CD1c-positive myeloid dendritic cell (primary cell): ENCODE measurements around the gene MPI.
A peak's percentile ranks its signal among the peaks of the same experiment; 100 is the strongest.
"Not testable (repeated sequence)": the region's sequence is repeated elsewhere in the genome, so short reads cannot be mapped to it uniquely, and the experiment has no call there.

Experiments
- DNase-seq: peaks from one replicate; pipeline ENCODE4 v3.0.0-alpha.2; 2016; ENCODE audit errors: extremely low spot score

MPI gene

DNA sequence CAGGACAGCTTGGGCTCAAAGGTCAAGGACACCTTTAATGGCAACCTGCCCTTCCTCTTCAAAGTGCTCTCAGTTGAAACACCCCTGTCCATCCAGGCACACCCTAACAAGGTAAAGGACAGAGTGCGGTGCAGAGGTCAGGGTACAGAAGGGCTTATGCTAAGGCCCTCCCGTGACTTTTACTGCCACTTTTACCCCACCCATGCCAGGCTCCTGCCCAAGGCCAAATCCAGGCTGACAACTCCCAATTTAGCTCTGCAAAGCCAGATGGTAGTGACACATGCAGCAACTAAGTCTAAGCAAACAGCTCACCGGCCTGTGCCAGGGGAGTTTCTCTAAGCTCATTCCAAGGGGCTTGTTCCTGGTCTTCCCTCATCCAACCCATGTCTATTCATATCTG, 1.6 kb downstream of the MPI start:
- no peak for DNase-seq

DNA sequence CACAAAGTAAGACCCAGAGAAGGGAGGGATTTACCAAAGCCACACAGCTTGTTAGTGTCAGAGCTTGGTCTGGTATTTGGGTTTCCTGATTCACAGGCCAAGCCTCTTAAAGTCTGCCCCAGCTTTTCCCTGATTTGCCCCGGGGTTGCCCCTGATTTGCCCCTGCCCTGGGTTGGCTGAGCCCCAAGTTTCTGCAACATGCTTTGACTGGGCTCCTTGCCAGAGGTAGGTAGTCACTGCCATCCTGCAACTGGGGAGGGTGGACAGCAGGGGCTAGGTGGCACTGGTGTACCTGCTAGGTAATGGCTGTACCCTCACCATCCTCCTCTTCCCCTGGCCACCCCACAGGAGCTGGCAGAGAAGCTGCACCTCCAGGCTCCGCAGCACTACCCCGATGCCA, 2.5 kb downstream of the MPI start:
- no peak for DNase-seq

DNA sequence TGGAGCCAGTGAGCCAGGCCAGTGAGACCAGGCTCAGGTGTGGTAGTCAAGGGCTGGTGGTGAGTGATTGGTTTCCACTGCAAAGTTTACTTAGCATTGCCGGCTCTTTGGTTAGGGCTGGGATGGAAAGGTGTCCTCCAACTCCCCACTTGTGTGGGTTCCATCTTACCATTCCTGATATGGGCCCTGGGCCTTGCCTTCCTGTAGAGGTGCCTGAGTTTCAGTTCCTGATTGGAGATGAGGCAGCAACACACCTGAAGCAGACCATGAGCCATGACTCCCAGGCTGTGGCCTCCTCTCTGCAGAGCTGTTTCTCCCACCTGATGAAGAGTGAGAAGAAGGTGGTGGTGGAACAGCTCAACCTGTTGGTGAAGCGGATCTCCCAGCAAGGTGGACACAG, 3.1 kb downstream of the MPI start:
- DNase-seq: no peak

DNA sequence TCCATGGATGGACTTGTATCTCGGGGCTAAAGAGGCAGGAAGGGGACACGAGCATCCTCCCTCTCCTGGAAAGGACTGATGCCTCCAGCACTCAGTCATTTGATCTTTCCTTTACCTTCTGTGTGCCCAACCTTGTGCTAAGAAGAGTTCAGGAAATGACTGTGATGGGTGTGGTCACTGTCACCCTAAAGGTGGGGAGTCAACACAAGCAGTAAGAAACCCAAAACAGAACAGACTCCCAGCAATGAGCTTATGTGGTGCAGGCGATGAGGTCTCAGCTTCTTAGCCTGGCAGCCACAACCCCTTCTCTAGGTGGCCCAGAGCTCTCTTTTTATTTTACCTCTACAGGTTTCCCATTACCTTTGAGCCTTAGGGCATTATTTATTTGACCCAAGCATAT, 3.8 kb downstream of the MPI start:
- DNase-seq: no peak

DNA sequence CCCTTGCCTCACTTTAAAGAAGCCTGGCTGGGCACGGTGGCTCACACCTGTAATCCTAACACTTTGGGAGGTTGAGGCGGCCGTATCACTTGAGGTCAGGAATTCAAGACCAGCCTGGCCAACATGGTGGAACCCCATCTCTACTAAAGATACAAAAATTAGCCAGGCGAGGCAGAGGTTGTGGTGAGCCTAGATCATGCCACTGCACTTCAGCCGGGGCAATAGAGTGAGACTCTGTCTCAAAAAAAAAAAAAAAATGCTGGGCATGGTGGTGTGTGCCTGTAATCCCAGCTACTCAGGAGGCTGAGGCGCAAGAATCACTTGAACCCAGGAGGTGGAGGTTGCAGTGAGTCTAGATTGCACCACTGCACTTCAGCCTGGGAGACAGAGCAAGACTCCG, 4.5 kb downstream of the MPI start:
- DNase-seq: not testable (repeated sequence)

DNA sequence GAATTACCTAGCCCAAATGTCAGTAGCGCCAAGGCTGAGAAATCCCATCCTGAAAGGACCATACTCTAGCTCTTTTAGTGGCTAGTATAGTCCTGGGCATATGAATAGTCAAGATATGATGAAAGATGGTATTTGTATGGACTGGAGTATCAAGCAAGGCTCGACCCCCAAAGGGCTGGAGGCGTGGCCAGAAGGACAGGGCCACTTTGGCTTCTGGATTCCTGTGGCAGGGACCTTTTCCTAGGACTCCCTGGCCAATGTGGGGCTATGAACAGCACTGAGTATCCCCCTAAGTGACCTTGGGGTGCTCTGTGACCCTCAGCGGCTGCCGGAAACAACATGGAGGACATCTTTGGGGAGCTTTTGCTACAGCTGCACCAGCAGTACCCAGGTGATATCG, 6.0 kb downstream of the MPI start:
- DNase-seq: no peak

DNA sequence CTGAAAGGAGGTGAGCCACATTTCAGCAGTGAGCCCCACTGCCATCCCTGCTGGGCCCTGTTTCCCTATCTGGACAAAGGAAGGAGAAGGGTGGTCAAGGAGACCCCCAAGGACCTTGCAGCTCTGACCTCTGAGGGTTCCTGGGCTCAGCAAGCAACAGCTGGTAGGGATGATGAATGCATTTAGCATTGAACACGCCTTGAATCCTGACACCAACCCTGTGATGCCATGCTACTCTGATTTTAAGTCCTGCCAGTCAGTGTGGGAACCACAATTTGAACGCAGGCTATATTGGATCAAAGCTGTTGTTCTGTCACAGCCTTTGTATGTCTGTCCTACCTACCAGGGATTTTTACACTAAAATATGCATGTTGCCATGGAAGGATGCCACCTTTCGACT, 6.5 kb downstream of the MPI start:
- DNase-seq: no peak

DNA sequence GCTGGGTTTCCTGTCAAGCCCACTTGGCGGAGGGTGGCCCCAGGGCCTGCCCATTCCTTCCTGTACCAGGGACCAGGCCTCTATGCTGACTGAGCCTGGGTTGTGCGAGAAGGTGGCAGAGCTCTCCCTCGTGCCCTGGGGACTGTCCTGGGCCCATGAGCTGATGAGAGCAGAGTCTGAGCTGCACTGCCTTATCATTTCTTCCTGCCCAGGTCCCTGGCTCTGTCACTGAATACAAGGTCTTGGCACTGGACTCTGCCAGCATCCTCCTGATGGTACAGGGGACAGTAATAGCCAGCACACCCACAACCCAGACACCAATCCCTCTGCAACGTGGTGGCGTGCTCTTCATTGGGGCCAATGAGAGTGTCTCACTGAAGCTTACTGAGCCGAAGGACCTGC, 7.5 kb downstream of the MPI start:
- DNase-seq: no peak

DNA sequence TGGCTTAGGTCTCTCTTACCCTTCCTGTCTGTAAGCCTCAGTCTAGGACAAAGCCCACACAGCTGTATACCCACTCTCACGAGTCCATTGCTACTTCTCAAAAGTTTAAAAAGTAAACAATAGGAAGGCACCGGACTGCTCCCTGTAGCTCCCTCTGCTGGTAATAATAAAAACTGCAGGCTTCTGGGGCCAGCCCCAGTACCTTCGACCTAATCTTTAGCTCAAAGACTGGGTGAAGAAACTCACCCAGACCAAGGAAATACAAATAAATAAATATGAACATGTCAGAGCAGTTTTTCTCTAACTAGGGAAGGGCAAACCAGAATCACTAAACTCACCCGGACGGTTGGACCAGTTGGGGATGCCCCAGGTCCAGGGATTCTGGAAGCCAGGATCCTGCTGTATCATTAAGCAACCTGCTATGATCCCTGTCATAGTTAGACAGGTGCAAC, 11.8 kb downstream of the MPI start:
- peak; percentile 85 for DNase-seq

DNA sequence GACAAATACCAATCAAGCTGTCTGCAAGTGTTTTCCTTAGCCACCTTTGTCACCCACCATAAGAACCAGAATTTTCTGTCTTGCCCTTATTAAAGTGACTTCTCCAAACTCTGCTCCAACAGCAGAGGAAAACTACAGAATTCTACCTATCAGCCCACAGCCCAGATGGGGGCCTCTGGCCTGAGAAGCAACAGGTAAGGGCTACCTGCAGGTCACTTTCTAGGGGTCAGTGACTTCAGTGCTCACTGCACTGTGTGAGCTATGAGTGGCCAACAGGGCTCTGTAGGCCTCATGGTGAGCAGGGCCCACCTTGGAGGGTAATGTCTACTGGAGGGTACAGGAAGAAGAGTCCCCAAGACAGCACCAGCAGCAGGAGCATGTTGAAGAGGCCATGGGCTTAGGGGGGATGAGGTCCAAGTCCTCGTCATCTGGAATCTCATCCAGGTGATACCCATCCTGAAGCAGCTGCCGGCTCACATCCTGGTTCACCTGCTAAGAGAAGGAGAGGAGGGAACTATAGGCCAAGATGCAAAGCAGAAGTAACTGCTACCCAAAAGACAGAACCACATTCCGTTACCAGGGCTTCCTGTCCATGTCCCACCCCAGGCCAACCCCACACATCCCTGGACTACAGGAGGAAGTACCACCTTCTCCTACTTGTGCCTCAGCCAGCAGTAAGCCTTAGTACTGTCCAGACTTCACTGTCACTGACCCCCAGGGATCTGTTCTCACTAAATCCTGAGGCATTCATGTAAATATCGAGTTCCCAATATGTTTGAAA, 12.6 kb downstream of the MPI start:
- peak; percentile 19 for DNase-seq

DNA sequence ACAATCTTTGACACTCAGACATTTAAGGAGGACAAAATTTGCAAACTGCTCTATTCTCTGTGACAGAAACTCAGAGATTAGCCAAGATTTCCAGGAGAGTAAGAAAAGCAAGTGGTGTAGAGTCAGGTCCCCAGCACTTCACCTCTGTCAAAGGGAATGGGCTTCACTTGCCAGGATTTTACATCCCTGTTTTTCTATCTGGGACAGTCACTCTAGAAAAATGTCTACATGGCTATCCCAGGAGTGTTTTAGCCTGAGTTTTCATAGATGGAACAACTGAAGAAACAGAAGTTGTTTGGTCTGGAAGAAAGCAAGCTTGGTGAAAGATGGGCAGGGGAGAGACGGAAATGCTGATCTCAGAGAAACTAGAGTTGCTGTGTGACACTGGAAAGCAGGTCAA, 13.8 kb downstream of the MPI start:
- no peak for DNase-seq

DNA sequence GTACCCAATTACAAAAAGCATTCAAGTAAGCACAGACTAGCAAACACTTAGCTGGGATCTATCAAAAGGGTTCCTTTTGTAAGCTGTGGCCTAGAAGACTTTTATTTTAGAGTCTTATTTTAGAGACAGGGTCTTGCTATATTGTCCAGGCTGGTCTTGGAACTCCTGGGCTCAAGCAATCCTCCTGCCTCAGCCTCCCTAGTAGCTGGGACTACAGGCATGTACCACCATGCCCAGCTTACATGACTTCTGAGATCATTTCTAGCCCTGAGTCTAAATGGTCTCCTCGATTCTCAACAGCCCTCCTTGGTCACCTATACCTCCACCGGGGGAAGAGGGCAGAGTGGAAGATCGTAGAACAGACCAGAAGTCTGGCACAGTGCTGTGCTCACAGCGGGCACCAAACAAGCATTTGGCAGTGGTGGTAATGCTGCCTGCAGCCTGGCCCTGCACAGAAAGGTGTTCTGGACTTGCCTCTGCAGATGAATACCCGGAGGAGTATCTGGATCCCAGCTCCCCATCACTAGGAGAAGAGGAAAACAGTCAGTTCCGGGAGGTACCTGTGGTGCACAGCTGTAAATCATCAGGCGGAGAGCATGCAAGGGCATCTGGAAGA, 14.5 kb downstream of the MPI start:
- DNase-seq: no peak

DNA sequence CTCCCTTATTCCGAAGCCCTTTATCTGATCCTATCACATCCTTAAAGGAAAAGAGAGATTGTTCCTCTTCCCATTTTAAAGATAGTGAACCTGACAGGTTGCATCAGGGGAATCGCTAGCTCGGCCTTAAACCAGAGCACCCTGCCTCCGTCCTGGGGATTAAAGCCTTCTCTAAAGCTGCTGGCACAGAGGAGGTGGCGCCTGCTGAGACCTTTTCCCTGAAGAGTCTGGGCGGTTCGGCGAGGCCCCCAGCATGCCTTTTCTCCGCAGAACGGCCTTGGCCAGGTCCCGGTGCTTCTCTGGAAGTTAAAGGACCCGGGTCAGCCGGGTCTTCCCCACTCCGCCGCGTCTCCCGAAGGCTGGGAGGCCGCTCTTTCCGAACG, 16.2 kb downstream of the MPI start:
- peak; percentile 33 for DNase-seq

DNA sequence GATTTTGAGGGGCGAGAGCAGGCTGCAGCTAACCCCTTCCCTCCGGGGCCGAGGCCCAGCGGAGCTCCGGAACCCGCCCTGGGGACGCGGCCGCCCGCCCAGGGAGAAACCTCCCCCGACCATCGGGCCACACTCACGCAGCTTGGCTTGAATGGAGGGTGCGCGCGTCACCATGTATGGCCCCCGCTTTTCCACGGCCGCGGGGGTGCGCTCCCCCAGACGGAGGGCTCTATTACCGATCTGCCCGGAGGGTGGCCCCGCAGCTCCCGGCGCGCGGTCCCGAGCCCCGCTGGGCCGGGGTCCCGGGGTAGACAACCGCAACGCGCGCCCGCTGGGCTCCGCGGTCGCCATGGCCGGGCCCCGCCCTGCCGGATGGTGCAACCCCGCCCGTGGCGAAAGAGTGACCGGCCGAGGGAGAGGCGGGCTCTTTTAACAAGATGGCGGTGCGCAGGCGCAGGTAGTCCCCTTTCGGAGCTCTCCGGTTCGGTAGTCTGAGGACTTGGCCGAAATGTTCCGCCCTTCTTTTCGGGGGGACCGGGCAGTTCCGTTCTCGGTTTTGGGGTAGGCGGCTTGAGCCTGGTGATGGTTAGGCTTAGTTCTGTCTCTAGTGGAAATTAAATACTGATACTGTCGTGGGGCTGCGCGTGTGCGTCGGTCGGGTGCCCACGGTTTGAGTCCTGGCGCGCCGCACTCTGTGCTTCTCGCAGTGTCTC, 16.8 kb downstream of the MPI start, which contains the start of gene FAM219B:
Gene FAM219B, minus strand, starts transcription at position 402 of the 713 bp plus-strand sequence. Its CDS starts 51 bp downstream, at position 351.
- DNase-seq: peak; percentile 96

DNA sequence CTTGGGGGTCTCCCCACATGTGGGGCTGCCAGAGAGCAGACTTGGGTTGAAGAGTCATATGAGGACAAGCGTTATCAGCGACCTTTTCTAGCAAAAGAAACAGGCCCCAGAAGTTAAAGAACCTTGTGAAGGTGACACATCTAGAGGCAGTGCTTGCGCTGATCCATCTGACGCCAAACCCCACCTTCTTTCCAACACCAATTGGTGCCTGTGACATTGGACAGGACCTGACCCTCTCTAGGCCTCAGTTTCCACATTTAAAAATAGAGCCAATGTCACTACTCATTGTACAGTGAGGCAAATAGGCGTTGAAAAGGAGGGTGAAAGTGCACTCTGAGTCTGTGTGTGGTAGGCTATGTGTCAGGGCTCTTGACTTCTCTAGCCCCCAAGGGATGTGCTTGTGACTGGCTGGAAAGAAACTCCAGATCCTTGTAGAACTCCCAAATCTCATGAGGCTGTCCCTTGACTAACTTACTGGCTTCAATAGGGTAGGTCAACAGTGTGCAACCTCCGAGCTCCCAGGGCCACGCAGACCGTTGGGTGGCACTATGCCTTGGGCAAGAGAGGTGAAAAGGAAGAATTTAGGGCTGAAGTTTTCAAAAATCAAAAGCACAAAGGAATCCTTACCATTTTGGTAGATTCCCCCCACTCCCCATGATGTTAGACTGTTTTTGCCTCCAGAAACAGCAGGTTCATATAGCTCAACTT, 17.5 kb downstream of the MPI start:
- no peak for DNase-seq

DNA sequence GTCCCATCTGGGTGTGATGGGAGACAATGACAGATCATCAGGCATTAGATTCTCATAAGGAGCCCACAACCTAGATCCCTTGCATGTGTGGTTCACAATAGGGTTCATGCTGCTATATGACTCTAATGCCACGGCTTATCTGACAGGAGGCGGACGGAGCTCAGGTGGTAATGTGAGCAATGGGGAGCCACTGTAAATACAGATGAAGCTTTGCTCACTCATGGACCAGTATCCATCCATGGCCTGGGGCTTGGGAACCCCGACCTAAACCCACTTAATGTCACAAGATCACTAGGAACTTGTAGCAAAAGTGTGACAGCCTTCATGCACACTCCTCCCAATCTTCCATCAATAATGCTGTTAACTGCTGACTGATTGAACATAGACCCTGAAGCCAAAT, 18.8 kb downstream of the MPI start:
- DNase-seq: no peak

DNA sequence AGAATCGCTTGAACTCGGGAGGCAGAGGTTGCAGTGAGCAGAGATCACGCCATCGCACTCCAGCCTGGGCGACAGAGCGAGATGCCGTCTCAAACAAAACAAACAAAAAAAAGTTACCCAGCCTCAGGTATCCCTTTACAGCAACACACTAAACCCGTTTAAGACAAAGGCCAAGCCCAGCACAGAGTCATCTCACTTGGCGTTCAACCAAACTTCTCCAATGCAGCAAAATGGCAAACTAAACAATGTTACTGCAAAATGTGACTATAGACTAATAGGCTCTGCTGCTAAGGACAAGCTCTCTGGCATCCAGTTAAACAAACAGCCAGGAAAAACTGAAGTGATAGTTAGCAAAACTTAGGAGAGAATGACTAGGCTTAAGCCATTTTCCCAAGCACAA, 23.2 kb downstream of the MPI start:
- DNase-seq: no peak

DNA sequence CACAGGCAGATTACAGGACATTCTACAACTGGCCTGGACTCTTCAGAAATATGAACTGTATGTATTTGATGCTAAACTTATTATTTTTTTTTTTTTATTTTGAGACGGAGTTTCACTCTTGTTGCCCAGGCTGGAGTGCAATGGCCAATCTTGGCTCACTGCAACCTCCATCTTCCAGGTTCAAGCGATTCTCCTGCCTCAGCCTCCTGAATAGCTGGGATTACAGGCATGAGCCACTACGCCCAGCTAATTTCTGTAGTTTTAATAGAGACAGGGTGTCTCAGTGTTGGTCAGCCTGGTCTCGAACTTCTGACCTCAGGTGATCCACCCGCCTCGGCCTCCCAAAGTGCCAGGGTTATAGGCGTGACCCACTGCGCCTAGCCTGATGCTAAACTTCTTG, 24.0 kb downstream of the MPI start:
- DNase-seq: not testable (repeated sequence)

DNA sequence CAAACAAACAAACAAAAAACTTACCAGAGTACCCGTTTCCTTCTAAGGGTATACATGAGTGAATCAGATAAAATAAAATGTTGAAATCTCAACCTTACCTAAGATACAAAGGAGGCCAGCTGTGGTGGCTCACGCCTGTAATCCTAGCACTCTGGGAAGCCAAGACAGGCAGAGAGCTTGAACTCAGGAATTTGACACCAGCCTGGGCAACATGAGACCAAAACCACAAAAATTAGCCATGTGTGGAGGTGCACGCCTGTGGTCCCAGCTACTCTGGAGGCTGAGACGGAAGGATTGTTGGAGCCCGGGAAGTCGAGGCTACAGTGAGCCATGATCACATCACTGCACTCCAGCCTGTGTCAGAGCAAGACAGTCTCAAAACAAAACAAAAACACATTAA, 27.8 kb downstream of the MPI start:
- no peak for DNase-seq

DNA sequence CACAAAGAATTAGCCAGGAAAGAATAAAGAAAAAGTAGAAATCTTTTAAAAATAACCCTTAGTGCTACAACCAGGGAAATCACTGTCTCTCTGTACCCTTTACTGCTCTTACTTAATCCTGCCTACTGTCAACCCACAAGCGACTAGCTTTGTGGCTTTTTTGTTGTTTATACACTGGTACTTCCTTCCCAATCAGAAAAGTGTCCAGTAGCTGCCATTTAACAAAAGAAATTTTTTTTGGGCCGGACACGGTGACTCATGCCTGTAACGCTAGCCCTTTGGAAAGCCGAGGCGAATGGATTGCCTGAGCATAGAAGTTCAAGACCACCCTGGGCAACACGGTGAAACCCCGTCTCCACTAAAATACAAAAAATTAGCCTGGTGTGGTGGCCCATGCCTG, 30.6 kb downstream of the MPI start:
- DNase-seq: peak; percentile 13

DNA sequence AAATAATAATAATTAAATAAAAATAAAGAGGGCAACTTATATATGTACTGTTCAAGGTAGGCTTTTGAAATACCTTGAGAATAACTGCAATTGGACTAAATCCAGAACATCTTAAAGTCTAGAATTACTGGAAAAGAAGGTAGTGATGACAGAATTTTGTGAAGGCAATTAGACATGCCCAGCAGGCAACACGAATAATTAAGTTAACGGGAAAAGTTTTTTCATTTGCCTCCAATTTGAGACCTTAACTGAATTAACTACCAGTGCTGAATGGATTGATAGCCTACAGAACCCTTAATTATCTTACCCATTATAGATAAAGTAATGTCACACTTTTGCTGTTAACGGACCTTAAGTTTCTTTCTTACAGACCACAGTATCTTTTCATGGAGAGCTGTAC, 34.7 kb downstream of the MPI start:
- no peak for DNase-seq

DNA sequence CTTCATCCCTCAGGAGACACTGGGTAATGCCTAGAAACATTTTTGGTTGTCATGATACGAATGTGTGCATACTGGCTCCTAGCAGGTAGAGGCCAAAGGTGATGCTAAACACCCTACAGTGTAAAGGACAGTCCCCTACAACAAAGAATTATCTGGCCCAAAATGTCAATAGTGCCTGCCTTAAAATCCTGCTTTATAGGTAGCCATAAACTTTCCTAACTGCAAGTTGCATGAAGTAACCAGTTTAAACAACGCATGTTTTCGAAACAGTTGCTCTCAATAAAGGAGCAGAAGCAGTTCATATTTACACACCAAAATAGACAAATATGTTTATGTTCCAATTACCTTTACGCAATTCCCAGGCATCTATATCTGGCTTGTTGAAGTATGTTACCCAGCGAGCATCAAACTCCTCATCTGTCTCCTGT, 38.9 kb downstream of the MPI start:
- DNase-seq: no peak
